Measurements from ENCODE around the gene TMPRSS3.

GRCh38 chr21:42370894-42371654, 24.8 kb downstream of the TMPRSS3 start:
- TF ChIP-seq FOXM1 (IDR thresholded peaks at IDR 0.05; ENCODE audit: borderline replicate concordance, low read depth), result no peak
- TF ChIP-seq TEAD4 (IDR thresholded peaks at IDR 0.05), result no peak
- TF ChIP-seq CREB1 (IDR thresholded peaks at IDR 0.05; ENCODE audit: low read depth), result no peak
- TF ChIP-seq REST (IDR thresholded peaks at IDR 0.05; ENCODE audit: low read depth), result no peak
- TF ChIP-seq EP300 (IDR thresholded peaks at IDR 0.05; ENCODE audit: borderline replicate concordance), result no peak
- no peak for TF ChIP-seq NFIC (IDR thresholded peaks at IDR 0.05)
- TF ChIP-seq TAF1 (IDR thresholded peaks at IDR 0.05; ENCODE audit: low read depth), result no peak
- no peak for TF ChIP-seq CEBPB (IDR thresholded peaks at IDR 0.05)
- no peak for TF ChIP-seq RAD21 (IDR thresholded peaks at IDR 0.05; ENCODE audit: low read depth)
- TF ChIP-seq EGR1 (IDR thresholded peaks at IDR 0.05), result no peak
- no peak for TF ChIP-seq YY1 (IDR thresholded peaks at IDR 0.05; ENCODE audit: low read depth)

Measured in Ishikawa (cell line).